IMR-90 (cell line): ENCODE data around the gene FAF2. TPM values are rescaled to one million over a fixed set of nuclear protein-coding genes. Genes with fewer than 3 reads are reported as not detected.
A peak's percentile ranks its signal among the peaks of the same experiment; 100 is the strongest.

ENCODE experiments used
- ATAC-seq: fragments of 200-7000 bp; cut with Tn5 transposase; 2 replicates; pipeline ENCODE4 v1.9.1; 2020; ENCODE audit warnings: low read depth, mild to moderate bottlenecking, moderate library complexity
- BruUV-seq: library from RNA; stranded (reverse); fragments of 400-500 nt; replicated peaks from 2 replicates; lab custom pipeline; 2021; lab: Mats Ljungman, UMichigan
- CTCF ChIA-PET: fragments of 300-600 bp; formaldehyde crosslinking; extraction: SDS; loops from one replicate; lab custom pipeline; 2021; ENCODE audit warnings: antibody characterized with exemption; lab: Yijun Ruan, JAX
- POLR2A ChIA-PET: fragments of 300-600 bp; sonication (Branson Sonifier 250); formaldehyde crosslinking; loops from one replicate; lab custom pipeline; 2022; ENCODE audit warnings: antibody characterized with exemption; ENCODE audit not compliant: unreplicated experiment; lab: Charles Lee
- DNase-seq: peaks from one replicate; pipeline ENCODE4 v3.0.0; 2013
- H2AFZ ChIP-seq: replicated peaks from 2 replicates; pipeline ENCODE3; 2013; ENCODE audit warnings: low read length, mild to moderate bottlenecking; ENCODE audit not compliant: poor library complexity
- H2AK5ac ChIP-seq: 2 replicates; pipeline ENCODE4 v1.6.1; 2013; ENCODE audit warnings: low read depth, low read length, inconsistent platforms
- H2AK9ac ChIP-seq: replicated peaks from 2 replicates; pipeline ENCODE3; 2013; ENCODE audit warnings: mild to moderate bottlenecking, low read depth, low read length, moderate library complexity; ENCODE audit not compliant: poor library complexity
- H2BK120ac ChIP-seq: 2 replicates; pipeline ENCODE4 v1.6.1; 2013; ENCODE audit warnings: low read depth, low read length, inconsistent platforms
- H2BK15ac ChIP-seq: 3 replicates; pipeline ENCODE4 v1.6.1; 2013; ENCODE audit warnings: low read depth, low read length, inconsistent platforms
- H2BK20ac ChIP-seq: 2 replicates; pipeline ENCODE4 v1.6.1; 2013; ENCODE audit warnings: low read depth, mild to moderate bottlenecking, inconsistent platforms, low read length, moderate library complexity
- H2BK5ac ChIP-seq: 2 replicates; pipeline ENCODE4 v1.6.1; 2013; ENCODE audit warnings: mild to moderate bottlenecking, low read depth, low read length, inconsistent platforms; ENCODE audit not compliant: poor library complexity, severe bottlenecking
- H3K14ac ChIP-seq: replicated peaks from 2 replicates; pipeline ENCODE4 v1.6.1; 2013; ENCODE audit warnings: low read depth, low read length, inconsistent platforms
- H3K18ac ChIP-seq: 2 replicates; pipeline ENCODE4 v1.6.1; 2013; ENCODE audit warnings: low read depth, low read length, control low read depth
- H3K23ac ChIP-seq: 2 replicates; pipeline ENCODE4 v1.6.1; 2013; ENCODE audit warnings: low read depth, low read length, inconsistent platforms
- H3K27ac ChIP-seq: 2 replicates; pipeline ENCODE4 v1.5.1; 2013; ENCODE audit warnings: mild to moderate bottlenecking, control low read depth, low read length; ENCODE audit not compliant: insufficient read depth
- H3K27me3 ChIP-seq: 2 replicates; pipeline ENCODE4 v1.6.1; 2013; ENCODE audit warnings: low read length; ENCODE audit not compliant: control insufficient read depth, insufficient read depth
- H3K36me3 ChIP-seq: 2 replicates; pipeline ENCODE4 v1.6.1; 2013; ENCODE audit warnings: low read length, mixed read lengths; ENCODE audit not compliant: control insufficient read depth, insufficient read depth
- H3K4ac ChIP-seq: 2 replicates; pipeline ENCODE4 v1.6.1; 2013; ENCODE audit warnings: low read depth, low read length, inconsistent platforms
- H3K4me1 ChIP-seq: 2 replicates; pipeline ENCODE4 v1.6.1; 2013; ENCODE audit warnings: low read length, mixed read lengths; ENCODE audit not compliant: control insufficient read depth, insufficient read depth
- H3K4me2 ChIP-seq: 2 replicates; pipeline ENCODE4 v1.6.1; 2013; ENCODE audit warnings: low read depth, mild to moderate bottlenecking, control low read depth, low read length, moderate library complexity
- H3K4me3 ChIP-seq: 2 replicates; pipeline ENCODE4 v1.5.1; 2013; ENCODE audit warnings: low read depth, mild to moderate bottlenecking, control low read depth, low read length, moderate library complexity; ENCODE audit not compliant: insufficient read depth
- H3K56ac ChIP-seq: 2 replicates; pipeline ENCODE4 v1.6.1; 2013; ENCODE audit warnings: low read length, inconsistent platforms; ENCODE audit not compliant: insufficient read depth; ENCODE audit errors: extremely low read depth
- H3K79me1 ChIP-seq, 2 experiments: 2 replicates each; pipeline ENCODE4 v1.6.1; 2013; ENCODE audit warnings: low read length in 2 of 2, inconsistent platforms in 1 of 2, low read depth in 1 of 2
- H3K9ac ChIP-seq: 2 replicates; pipeline ENCODE4 v1.6.1; 2013; ENCODE audit warnings: low read depth, low read length, control low read depth
- H3K9me1 ChIP-seq: 2 replicates; pipeline ENCODE4 v1.6.1; 2013; ENCODE audit warnings: low read length, inconsistent platforms; ENCODE audit not compliant: insufficient read depth
- H3K9me3 ChIP-seq: 2 replicates; pipeline ENCODE4 v1.6.1; 2013; ENCODE audit warnings: low read length; ENCODE audit not compliant: control insufficient read depth, insufficient read depth
- H4K20me1 ChIP-seq: 2 replicates; pipeline ENCODE4 v1.6.1; 2013; ENCODE audit warnings: low read length, inconsistent platforms; ENCODE audit not compliant: insufficient read depth
- H4K5ac ChIP-seq: 2 replicates; pipeline ENCODE4 v1.6.1; 2013; ENCODE audit warnings: mild to moderate bottlenecking, low read depth, low read length, control low read depth
- H4K8ac ChIP-seq, 2 experiments: 2 replicates each; pipeline ENCODE4 v1.6.1; 2013; ENCODE audit warnings: low read depth in 2 of 2, low read length in 2 of 2, control low read depth in 1 of 2, inconsistent platforms in 1 of 2
- H4K91ac ChIP-seq: 2 replicates; pipeline ENCODE4 v1.6.1; 2013; ENCODE audit warnings: low read depth, low read length, inconsistent platforms; ENCODE audit not compliant: insufficient read depth
- BHLHE40 ChIP-seq: fragments of 150-350 bp; IDR thresholded peaks from 2 replicates; pipeline ENCODE4 v1.6.1; 2016; ENCODE audit warnings: mild to moderate bottlenecking, low read depth, low read length
- CHD1 ChIP-seq: IDR thresholded peaks from 2 replicates; pipeline ENCODE4 v1.6.1; 2012; ENCODE audit warnings: low read depth, low read length, improper control_type of control experiment
- ELK1 ChIP-seq: fragments of 150-350 bp; IDR thresholded peaks from 2 replicates; pipeline ENCODE4 v1.6.1; 2016; ENCODE audit warnings: low read depth, mild to moderate bottlenecking, low read length, moderate library complexity, borderline replicate concordance
- MXI1 ChIP-seq: IDR thresholded peaks from 2 replicates; pipeline ENCODE4 v1.6.1; 2012; ENCODE audit warnings: low read depth, mild to moderate bottlenecking, low read length, moderate library complexity, borderline replicate concordance
- POLR2A ChIP-seq: IDR thresholded peaks from 2 replicates; pipeline ENCODE4 v1.6.1; 2012; ENCODE audit warnings: mild to moderate bottlenecking, low read depth, low read length
- RFX5 ChIP-seq: IDR thresholded peaks from 2 replicates; pipeline ENCODE4 v1.8.0; 2012; ENCODE audit warnings: low read depth, mild to moderate bottlenecking, low read length, moderate library complexity
- WGBS, 2 experiments: methylation state at CpG; one replicate each; pipeline versions ENCODE4 v1.1.5 to v1.1.7; 2013; ENCODE audit warnings: missing lambda C conversion rate in 2 of 2; ENCODE audit not compliant: insufficient read length in 1 of 2; ENCODE audit errors: extremely low coverage in 2 of 2; 5-methylcytosine and 5-hydroxymethylcytosine counted together
- dilution Hi-C: fragments of 300-500 bp; cut with HindIII; formaldehyde crosslinking; loops from one replicate; pipeline ENCODE4 v1.14.3; 2018; ENCODE audit warnings: low sequenced_read_pairs; ENCODE audit not compliant: unreplicated experiment
- in situ Hi-C: fragments of 300-500 bp; cut with MboI; formaldehyde crosslinking; loops from 3 replicates; pipeline ENCODE4 v1.14.3; 2019; ENCODE audit warnings: low sequenced_read_pairs, inconsistent platforms, mixed read lengths
- intact Hi-C: fragments of 100-400 bp; cut with micrococcal nuclease; formaldehyde crosslinking; loops from 2 replicates; pipeline ENCODE4 v1.10.0; 2022
- polyA plus RNA-seq, 3 experiments: library from polyadenylated mRNA; depleted of rRNA; stranded (reverse); fragments of >200 nt; gene quantifications; 2 replicates each; pipeline ENCODE4 v1.2.3, GENCODE V29; 2012; ENCODE audit warnings: low replicate concordance in 1 of 3
- total RNA-seq: library from RNA; depleted of rRNA; stranded (reverse); fragments of >200 nt; gene quantifications from 2 replicates; pipeline ENCODE4 v1.2.3, GENCODE V29; 2012

Gene FAF2
- total and polyA plus RNA-seq, 2 of the 4 experiments (the other 2 are of a cell fraction), result 32.9 to 47.0 TPM

GRCh38 chr5:176543428-176544182 is 95.4 kb downstream of the FAF2 start:
- H3K23ac ChIP-seq, result peak overlapping the region; percentile 86; the same call in 1 of the 2 replicates
- no peak for DNase-seq
- H3K14ac ChIP-seq, result peak overlapping the region; percentile 12

More at GRCh38 chr5:176543428-176544182, 95.4 kb downstream of the FAF2 start:
- POLR2A ChIA-PET, result interaction anchor here (0.6 kb wide), 3 partner anchors 102 to 201 kb away, joined by 4 to 8 read pairs (median 5); no protein-coding TSS in a partner anchor
- Histone ChIP-seq H2BK20ac (no peak overlapping the region), H3K27me3 (no peaks in the 10 kb centered on the region; the same call in 1 of the 2 replicates), H3K9me1 (no peaks in the 10 kb centered on the region), H2BK120ac (peak overlapping the region; percentile 3), H4K91ac (no peak overlapping the region), H3K4me2 (peak overlapping the region; percentile 71), H3K36me3 (no peaks in the 10 kb centered on the region), H2AK5ac (no peak overlapping the region), H2AK9ac (peak overlapping the region; percentile 92), H4K20me1 (no peaks in the 10 kb centered on the region), H3K4ac (peak overlapping the region; percentile 7; the same call in 1 of the 2 replicates), H3K18ac (no peak overlapping the region), H4K5ac (peak overlapping the region; percentile 22), H3K9ac (peak overlapping the region; percentile 36), H3K4me1 (peaks cover 9% of the 10 kb centered on the region), H2AFZ (peak overlapping the region; percentile 84), H3K27ac (no peak overlapping the region), H3K9me3 (no peaks in the 10 kb centered on the region), H3K79me1 (no peaks in the 10 kb centered on the region; a peak in 1 of 4 replicates), H2BK15ac (no peak overlapping the region), H3K4me3 (peak overlapping the region; percentile 46), H4K8ac (peak overlapping the region; percentile 83 to 96; a peak in 3 of 4 replicates), H3K56ac (no peak overlapping the region), H2BK5ac (no peak overlapping the region)
- CTCF ChIA-PET, result interaction anchor here (1.0 kb wide), 1 partner anchor 68 kb away, joined by 4 read pairs; no protein-coding TSS in a partner anchor
- dilution Hi-C loops (no loop called here), in situ Hi-C loops (no loop called here), intact Hi-C loops (no loop called here)
- peak; percentile 89 for ATAC-seq
- 5% methylated on average over 35 of the region's 63 CpGs; no CpG with 5 or more reads in 1 of the 2 experiments for WGBS, 2 experiments
- BruUV-seq, result no TSS peak
- no peak for TF ChIP-seq RFX5
- no peak for TF ChIP-seq ELK1
- no peak for TF ChIP-seq BHLHE40
- TF ChIP-seq MXI1, result no peak
- no peak for TF ChIP-seq CHD1
- no peak for TF ChIP-seq POLR2A
